ENCODE measurements around the gene FMO5.
A peak's percentile ranks its signal among the peaks of the same experiment; 100 is the strongest.

Gene FMO5

GRCh38 chr1:147167365-147167764 is 57.8 kb downstream of the FMO5 start:
- peaks cover 19% of the 10 kb centered on the region for H3K4me1 ChIP-seq (ENCODE audit: control insufficient read depth, insufficient read depth, low read length)
- no peaks in the 10 kb centered on the region for H3K9me3 ChIP-seq (ENCODE audit: control insufficient read depth, insufficient read depth, low read depth, low read length)
- H3K4me3 ChIP-seq (ENCODE audit: low read depth, low read length): no peak overlapping the region
- POLR2A ChIA-PET: no interaction called here
- CTCF ChIA-PET: interaction anchor here (1.0 kb wide), 1 partner anchor 9 kb away, joined by 3 read pairs; no protein-coding TSS in a partner anchor
- H3K36me3 ChIP-seq (ENCODE audit: control insufficient read depth in 2 of 2, insufficient read depth in 1 of 2, low read length in 2 of 2): peaks cover 12 to 43% of the 10 kb centered on the region in 2 experiments; a peak in 2 of 3 replicates
- H3K27ac ChIP-seq (ENCODE audit: extremely low read depth, low read depth, low read length): no peak overlapping the region
- TF ChIP-seq ZNF585B (tag by site-specific recombination; IDR thresholded peaks at IDR 0.05) (no peak), TRIM28 (IDR thresholded peaks at IDR 0.05; ENCODE audit: borderline replicate concordance, low read length) (no peak)
- TF ChIP-seq, protein P1, sequence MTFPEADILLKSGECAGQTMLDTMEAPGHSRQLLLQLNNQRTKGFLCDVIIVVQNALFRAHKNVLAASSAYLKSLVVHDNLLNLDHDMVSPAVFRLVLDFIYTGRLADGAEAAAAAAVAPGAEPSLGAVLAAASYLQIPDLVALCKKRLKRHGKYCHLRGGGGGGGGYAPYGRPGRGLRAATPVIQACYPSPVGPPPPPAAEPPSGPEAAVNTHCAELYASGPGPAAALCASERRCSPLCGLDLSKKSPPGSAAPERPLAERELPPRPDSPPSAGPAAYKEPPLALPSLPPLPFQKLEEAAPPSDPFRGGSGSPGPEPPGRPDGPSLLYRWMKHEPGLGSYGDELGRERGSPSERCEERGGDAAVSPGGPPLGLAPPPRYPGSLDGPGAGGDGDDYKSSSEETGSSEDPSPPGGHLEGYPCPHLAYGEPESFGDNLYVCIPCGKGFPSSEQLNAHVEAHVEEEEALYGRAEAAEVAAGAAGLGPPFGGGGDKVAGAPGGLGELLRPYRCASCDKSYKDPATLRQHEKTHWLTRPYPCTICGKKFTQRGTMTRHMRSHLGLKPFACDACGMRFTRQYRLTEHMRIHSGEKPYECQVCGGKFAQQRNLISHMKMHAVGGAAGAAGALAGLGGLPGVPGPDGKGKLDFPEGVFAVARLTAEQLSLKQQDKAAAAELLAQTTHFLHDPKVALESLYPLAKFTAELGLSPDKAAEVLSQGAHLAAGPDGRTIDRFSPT (tag by site-specific recombination; IDR thresholded peaks at IDR 0.05): peak; percentile 50; the same call in 1 of the 2 replicates

- H3K4me1 ChIP-seq (ENCODE audit: control insufficient read depth, insufficient read depth, low read length): no peaks in the 10 kb centered on the region
- no peak overlapping the region for H3K27ac ChIP-seq (ENCODE audit: extremely low read depth, low read depth, low read length)
- TF ChIP-seq REST (tag by site-specific recombination; IDR thresholded peaks at IDR 0.05): no peak
- no peak for TF ChIP-seq SETDB1 (IDR thresholded peaks at IDR 0.05; ENCODE audit: insufficient read length, low read length)
- CTCF ChIA-PET: interaction anchor here (0.9 kb wide), 1 partner anchor 9 kb away, joined by 3 read pairs; the partner anchor contains the start of gene PRKAB2
- POLR2A ChIA-PET: interaction anchor here (1.5 kb wide), 1 partner anchor 78 kb away, joined by 3 read pairs; no protein-coding TSS in a partner anchor
- H3K36me3 ChIP-seq (ENCODE audit: control insufficient read depth in 2 of 2, insufficient read depth in 1 of 2, low read length in 2 of 2): peaks cover 22 to 86% of the 10 kb centered on the region in 2 experiments
- H3K9me3 ChIP-seq (ENCODE audit: control insufficient read depth, insufficient read depth, low read depth, low read length): no peaks in the 10 kb centered on the region
- no peak overlapping the region for H3K4me3 ChIP-seq (ENCODE audit: low read depth, low read length)
Measured at GRCh38 chr1:147163019-147163418, 62.1 kb downstream of the FMO5 start.

- Histone ChIP-seq H3K36me3 (ENCODE audit: control insufficient read depth in 2 of 2, insufficient read depth in 1 of 2, low read length in 2 of 2) (peaks cover 22 to 93% of the 10 kb centered on the region in 2 experiments), H3K4me1 (ENCODE audit: control insufficient read depth, insufficient read depth, low read length) (no peaks in the 10 kb centered on the region), H3K27ac (ENCODE audit: extremely low read depth, low read depth, low read length) (no peak overlapping the region), H3K4me3 (ENCODE audit: low read depth, low read length) (no peak overlapping the region), H3K9me3 (ENCODE audit: control insufficient read depth, insufficient read depth, low read depth, low read length) (no peaks in the 10 kb centered on the region)
- CTCF ChIA-PET: no interaction called here
- POLR2A ChIA-PET: interaction anchor here (1.5 kb wide), 1 partner anchor 78 kb away, joined by 3 read pairs; no protein-coding TSS in a partner anchor
- TF ChIP-seq ZBTB26 (tag by site-specific recombination; optimal IDR thresholded peaks at IDR 0.05) (no peak), ZNF223 (tag by site-specific recombination; IDR thresholded peaks at IDR 0.05) (no peak), ZNF791 (tag by site-specific recombination; IDR thresholded peaks at IDR 0.05) (no peak), HOXD13 (CRISPR knock-in tag; IDR thresholded peaks at IDR 0.05; ENCODE audit: borderline replicate concordance) (no peak), ZNF169 (tag by site-specific recombination; IDR thresholded peaks at IDR 0.05) (no peak), HOXC10 (CRISPR knock-in tag; IDR thresholded peaks at IDR 0.05) (no peak), ZNF18 (tag by site-specific recombination; IDR thresholded peaks at IDR 0.05) (no peak), ZNF202 (tag by site-specific recombination; IDR thresholded peaks at IDR 0.05; ENCODE audit: borderline replicate concordance) (no peak), ZNF488 (tag by site-specific recombination; IDR thresholded peaks at IDR 0.05) (no peak), ZNF585B (tag by site-specific recombination; IDR thresholded peaks at IDR 0.05) (no peak), ZNF112 (tag by site-specific recombination; IDR thresholded peaks at IDR 0.05) (no peak)
- TF ChIP-seq, protein P2, sequence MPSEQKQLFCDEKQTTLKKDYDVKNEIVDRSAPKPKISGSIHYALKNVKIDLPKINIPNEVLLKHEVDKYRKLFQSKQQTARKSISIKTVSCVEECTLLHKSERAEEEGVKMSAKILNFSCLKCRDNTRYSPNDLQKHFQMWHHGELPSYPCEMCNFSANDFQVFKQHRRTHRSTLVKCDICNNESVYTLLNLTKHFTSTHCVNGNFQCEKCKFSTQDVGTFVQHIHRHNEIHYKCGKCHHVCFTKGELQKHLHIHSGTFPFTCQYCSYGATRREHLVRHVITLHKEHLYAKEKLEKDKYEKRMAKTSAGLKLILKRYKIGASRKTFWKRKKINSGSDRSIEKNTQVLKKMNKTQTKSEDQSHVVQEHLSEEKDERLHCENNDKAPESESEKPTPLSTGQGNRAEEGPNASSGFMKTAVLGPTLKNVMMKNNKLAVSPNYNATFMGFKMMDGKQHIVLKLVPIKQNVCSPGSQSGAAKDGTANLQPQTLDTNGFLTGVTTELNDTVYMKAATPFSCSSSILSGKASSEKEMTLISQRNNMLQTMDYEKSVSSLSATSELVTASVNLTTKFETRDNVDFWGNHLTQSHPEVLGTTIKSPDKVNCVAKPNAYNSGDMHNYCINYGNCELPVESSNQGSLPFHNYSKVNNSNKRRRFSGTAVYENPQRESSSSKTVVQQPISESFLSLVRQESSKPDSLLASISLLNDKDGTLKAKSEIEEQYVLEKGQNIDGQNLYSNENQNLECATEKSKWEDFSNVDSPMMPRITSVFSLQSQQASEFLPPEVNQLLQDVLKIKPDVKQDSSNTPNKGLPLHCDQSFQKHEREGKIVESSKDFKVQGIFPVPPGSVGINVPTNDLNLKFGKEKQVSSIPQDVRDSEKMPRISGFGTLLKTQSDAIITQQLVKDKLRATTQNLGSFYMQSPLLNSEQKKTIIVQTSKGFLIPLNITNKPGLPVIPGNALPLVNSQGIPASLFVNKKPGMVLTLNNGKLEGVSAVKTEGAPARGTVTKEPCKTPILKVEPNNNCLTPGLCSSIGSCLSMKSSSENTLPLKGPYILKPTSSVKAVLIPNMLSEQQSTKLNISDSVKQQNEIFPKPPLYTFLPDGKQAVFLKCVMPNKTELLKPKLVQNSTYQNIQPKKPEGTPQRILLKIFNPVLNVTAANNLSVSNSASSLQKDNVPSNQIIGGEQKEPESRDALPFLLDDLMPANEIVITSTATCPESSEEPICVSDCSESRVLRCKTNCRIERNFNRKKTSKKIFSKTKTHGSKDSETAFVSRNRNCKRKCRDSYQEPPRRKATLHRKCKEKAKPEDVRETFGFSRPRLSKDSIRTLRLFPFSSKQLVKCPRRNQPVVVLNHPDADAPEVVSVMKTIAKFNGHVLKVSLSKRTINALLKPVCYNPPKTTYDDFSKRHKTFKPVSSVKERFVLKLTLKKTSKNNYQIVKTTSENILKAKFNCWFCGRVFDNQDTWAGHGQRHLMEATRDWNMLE (tag by site-specific recombination; conservative IDR thresholded peaks at IDR 0.05; ENCODE audit: low read depth): no peak
Measured at GRCh38 chr1:147162093-147162492, 63.0 kb downstream of the FMO5 start.
